H1 (cell line): ENCODE measurements around the gene ECEL1.

Source experiments
- CTCF ChIP-seq, 3 experiments: IDR thresholded peaks; 1 replicate in 2 of 3; 2 replicates in 1 of 3; pipeline versions ENCODE4 v1.5.1 to v1.6.1; 2011; ENCODE audit warnings: low read length in 3 of 3, mild to moderate bottlenecking in 3 of 3, inconsistent platforms in 2 of 3, low read depth in 1 of 3, moderate library complexity in 1 of 3; ENCODE audit not compliant: insufficient read depth in 1 of 3; ENCODE audit errors: control extremely low read depth in 1 of 3
- EGR1 ChIP-seq: IDR thresholded peaks from 2 replicates; pipeline ENCODE4 v1.6.1; 2011; ENCODE audit warnings: low read depth, low read length, borderline replicate concordance
- EP300 ChIP-seq, 2 experiments: IDR thresholded peaks; 1 replicate in 1 of 2; 2 replicates in 1 of 2; pipeline ENCODE4 v1.6.1; 2011 to 2012; ENCODE audit warnings: low read depth in 2 of 2, low read length in 2 of 2, mild to moderate bottlenecking in 2 of 2, borderline replicate concordance in 1 of 2, inconsistent platforms in 1 of 2, moderate library complexity in 1 of 2
- GTF2F1 ChIP-seq: IDR thresholded peaks from 2 replicates; pipeline ENCODE4 v1.6.1; 2012; ENCODE audit warnings: low read depth, low read length, improper control_type of control experiment, borderline replicate concordance
- HDAC2 ChIP-seq, 2 experiments: fragments of 300-600 bp in 1 of 2; sonication (generic) in 1 of 2; IDR thresholded peaks; 2 replicates each; pipeline ENCODE4 v1.6.1; 2011 to 2012; ENCODE audit warnings: low read depth in 2 of 2, low read length in 2 of 2, mild to moderate bottlenecking in 2 of 2, moderate library complexity in 2 of 2, borderline replicate concordance in 1 of 2, inconsistent platforms in 1 of 2
- POLR2AphosphoS5 ChIP-seq: IDR thresholded peaks from 2 replicates; pipeline ENCODE4 v1.6.1; 2011; ENCODE audit warnings: low read depth, low read length
- RAD21 ChIP-seq, 2 experiments: IDR thresholded peaks in 1 of 2; conservative IDR thresholded peaks in 1 of 2; 2 replicates each; pipeline ENCODE4 v1.6.1; 2011; ENCODE audit warnings: low read depth in 2 of 2, low read length in 2 of 2, improper control_type of control experiment in 1 of 2, inconsistent platforms in 1 of 2, mild to moderate bottlenecking in 1 of 2, moderate library complexity in 1 of 2
- RXRA ChIP-seq: IDR thresholded peaks from 2 replicates; pipeline ENCODE4 v1.6.1; 2011; ENCODE audit warnings: low read depth, mild to moderate bottlenecking, low read length, moderate library complexity; ENCODE audit not compliant: insufficient read depth
- SIN3A ChIP-seq, 2 experiments: IDR thresholded peaks in 1 of 2; conservative IDR thresholded peaks in 1 of 2; 2 replicates each; pipeline ENCODE4 v1.6.1; 2011 to 2012; ENCODE audit warnings: low read length in 2 of 2, improper control_type of control experiment in 1 of 2, low read depth in 1 of 2, mild to moderate bottlenecking in 1 of 2
- YY1 ChIP-seq: IDR thresholded peaks from 2 replicates; pipeline ENCODE4 v1.6.1; 2011; ENCODE audit warnings: low read depth, mild to moderate bottlenecking, low read length

GRCh38 chr2:232502511-232502910 is 14.9 kb upstream of the ECEL1 start:
- TF ChIP-seq GTF2F1 (no peak), POLR2AphosphoS5 (no peak), CTCF (IDR thresholded peaks at IDR 0.05; ENCODE audit: control extremely low read depth in 1 of 3, insufficient read depth in 1 of 3, low read depth in 1 of 3, low read length in 3 of 3) (no peak), YY1 (no peak), EP300 (IDR thresholded peaks at IDR 0.05; ENCODE audit: borderline replicate concordance in 1 of 2, low read depth in 2 of 2, low read length in 2 of 2) (no peak), HDAC2 (IDR thresholded peaks at IDR 0.05; ENCODE audit: borderline replicate concordance in 1 of 2, low read depth in 2 of 2, low read length in 2 of 2) (no peak), RXRA (no peak), EGR1 (no peak), RAD21 (IDR thresholded peaks at IDR 0.05 in 1 of 2, conservative IDR thresholded peaks at IDR 0.05 in 1 of 2; ENCODE audit: low read depth in 2 of 2, low read length in 2 of 2) (no peak), SIN3A (conservative IDR thresholded peaks at IDR 0.05 in 1 of 2, IDR thresholded peaks at IDR 0.05 in 1 of 2; ENCODE audit: low read depth in 1 of 2, low read length in 2 of 2) (peak in 1 of 2 experiments; percentile 28; a peak in 1 of 4 replicates)
